HL-60/S4 treated with retinoic acid at 250 ng/mL for 4 days and 3 days (cell line): Measurements from ENCODE around the gene MCF2L2.

Experiments
- in situ Hi-C: fragments of 300-500 bp; cut with MboI; formaldehyde crosslinking; loops from 2 replicates; pipeline ENCODE4 v1.7.0; 2022; ENCODE audit warnings: low sequenced_read_pairs

MCF2L2 gene

GRCh38 chr3:183214277-183214612 is 214.2 kb downstream of the MCF2L2 start:
- in situ Hi-C loops = no loop called here

DNA sequence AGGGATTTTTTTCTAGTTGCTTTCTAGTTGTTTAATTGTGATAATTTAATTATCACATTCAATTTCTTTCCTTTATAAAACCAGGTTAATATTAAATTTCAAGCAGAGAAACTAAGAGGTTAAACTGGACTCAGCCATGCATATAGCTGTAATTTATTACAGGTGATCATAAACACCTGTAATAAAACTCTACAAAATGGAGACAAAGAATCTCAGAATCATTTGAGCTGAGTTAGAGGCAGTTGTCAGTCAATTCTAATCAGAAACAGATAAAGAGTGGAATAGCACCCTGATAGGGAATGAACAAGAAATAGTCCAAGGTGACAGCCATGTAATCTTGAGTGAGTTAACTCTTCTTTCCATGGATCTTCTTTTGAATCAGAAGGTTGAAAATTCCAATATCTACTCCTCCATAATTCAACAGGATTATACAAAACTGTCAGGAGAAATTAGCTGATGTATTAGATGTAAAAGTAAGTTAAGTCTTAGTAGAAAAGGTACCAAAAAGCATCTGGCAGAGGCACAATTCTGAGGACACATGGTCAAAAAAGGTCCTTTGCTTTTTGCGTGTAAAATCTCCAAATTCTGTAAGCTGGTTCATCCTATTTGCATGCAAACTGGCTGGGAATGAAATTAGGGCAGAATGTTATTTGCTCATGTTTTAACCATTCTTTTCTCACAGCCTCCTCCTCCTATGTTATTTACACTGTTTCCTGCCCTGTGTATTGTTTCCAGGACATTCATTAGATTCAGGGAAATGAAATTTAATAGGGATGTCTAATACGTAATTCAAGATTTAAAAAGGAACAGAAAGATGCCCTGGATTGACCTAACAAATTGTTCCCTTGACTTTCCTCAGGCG is 214.8 kb downstream of the MCF2L2 start:
- in situ Hi-C loops = no loop called here

DNA sequence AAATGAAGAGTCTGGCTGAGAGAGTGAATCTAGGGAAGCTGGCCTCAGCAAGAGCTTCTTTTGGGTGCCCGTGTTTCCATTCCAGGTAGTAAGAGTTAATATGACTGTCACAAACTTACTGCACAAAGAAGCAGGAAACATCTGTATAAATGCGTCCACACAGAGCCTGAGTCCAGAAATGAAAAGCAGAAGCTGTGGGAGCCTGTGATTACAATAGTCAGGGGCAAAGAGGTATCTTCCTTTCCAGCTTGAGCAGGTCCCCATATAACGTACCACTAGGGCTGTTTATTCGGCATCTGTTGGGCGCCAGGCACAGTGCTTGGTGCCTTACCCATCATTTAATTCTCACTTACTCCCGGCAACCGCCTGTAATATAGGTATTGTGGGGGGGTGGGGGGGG is 215.9 kb downstream of the MCF2L2 start:
- in situ Hi-C loops = no loop called here

GRCh38 chr3:183212096-183212495 is 216.3 kb downstream of the MCF2L2 start:
- in situ Hi-C loops = no loop called here

DNA sequence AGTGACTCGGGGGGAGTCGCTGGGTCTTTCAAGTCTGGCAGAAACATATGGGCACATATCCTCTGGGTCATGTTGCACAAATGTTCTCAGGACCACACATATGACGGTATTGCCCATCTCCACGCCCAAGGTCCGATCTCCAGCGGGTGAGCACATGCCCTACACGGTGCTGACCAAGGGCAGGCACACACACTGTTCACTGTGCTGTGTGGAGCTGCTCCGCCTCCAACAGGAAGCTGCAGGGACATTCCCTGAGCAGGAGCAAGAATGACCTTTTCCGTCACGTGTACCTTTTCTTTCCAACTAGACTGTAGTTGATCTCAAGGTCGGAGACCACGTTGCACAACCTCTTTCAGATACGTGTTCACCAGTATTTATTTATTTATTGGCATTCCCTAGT is 217.1 kb downstream of the MCF2L2 start:
- in situ Hi-C loops = no loop called here

DNA sequence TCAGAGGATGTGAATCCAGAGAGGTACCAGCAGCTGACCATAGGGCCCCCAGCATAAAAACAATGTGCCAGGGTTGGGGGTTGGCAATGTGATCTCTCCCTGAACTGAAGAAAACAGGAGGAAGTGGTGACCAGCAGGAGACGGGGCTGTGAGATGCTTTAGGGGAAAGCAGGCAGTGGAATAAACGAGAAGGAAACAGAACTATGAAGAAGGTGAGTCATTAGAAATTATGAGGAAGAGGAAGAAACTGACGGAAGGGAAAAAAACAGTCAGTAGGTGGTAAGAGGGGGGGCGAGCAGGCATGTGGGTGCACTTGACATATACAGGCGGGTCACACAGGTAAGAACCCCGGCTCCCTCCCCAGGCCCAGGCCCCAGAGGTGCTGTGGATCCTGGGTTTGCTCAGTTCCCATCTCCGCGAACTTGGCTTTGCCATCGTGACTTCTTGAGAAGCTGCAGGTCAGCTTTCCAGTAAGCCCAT is 217.5 kb downstream of the MCF2L2 start:
- in situ Hi-C loops = no loop called here

DNA sequence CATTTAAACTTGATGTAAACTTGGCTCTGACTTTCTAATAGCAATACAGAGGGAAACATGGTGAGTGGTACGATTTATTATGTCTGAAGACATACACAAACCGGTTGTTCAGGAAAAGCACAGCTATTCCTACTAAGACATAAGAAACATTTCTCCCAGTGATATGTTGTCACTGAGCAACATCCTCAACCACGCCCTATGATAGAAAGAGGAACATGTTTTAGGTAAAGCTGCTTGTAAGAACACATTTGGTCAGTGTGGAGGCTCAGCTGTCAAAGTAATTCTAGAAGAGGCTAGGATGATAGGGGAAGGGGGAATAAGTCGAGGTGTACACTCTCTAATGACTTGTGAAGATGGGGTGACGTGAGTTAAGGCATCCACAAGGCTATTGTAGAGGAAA is 218.1 kb downstream of the MCF2L2 start:
- in situ Hi-C loops = no loop called here

GRCh38 chr3:183208800-183209199 is 219.6 kb downstream of the MCF2L2 start:
- in situ Hi-C loops = no loop called here

DNA sequence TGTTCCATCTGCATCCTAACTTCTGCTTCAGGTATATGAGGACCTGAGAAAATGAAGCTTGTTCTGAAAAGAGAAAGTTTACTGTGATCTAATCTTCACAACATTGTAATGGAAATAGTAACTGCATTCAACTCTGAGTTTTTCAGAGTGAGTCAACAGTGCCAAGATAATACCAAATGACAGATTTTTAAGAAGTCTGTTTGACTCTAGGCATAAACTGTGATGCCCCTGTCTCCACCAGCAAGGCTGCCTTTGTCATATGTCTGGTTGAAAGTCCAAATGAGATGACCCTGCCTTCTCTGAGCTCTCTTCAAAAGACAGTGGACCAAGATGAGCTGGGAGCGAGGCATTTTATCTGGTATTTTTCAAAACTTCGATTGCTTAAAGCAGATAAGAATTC is 220.2 kb downstream of the MCF2L2 start:
- in situ Hi-C loops = no loop called here

- in situ Hi-C loops = no loop called here
Measured at GRCh38 chr3:183203670-183204069, 224.7 kb downstream of the MCF2L2 start.

DNA sequence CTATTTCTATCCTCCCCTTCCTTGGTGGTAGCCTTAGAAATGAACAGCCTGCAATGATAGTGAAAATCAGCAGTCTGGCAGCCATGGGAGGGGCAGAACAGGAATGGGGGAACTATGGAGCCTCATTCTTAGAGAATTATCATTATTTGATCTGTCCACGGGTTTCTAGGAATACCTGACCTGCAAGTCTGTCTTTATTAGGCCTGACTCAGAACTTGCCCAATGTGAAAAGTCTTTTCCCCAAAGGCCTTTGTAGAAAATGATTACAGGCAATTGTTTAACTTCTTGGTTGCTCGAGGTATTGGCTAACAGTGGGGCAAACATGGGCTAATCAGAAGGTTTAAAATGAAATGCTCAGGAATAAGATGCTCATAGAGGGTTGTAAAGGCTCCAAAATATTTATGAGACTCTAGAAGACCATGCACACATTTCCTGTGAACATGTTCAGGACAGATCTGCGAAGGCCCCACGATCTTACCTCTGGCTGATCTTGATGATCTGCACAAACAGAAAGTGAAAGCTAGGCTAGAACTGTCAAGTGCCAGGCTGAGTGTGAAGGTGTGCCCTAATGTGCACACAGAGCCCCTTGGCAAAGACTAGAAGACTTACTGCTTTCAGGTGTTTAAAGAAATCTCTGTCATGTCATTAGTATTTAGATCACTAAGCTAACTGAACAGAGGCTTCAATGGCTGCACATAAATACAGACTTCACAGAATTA is 226.3 kb downstream of the MCF2L2 start:
- in situ Hi-C loops = no loop called here

GRCh38 chr3:183198939-183199338 is 229.5 kb downstream of the MCF2L2 start:
- in situ Hi-C loops = no loop called here

DNA sequence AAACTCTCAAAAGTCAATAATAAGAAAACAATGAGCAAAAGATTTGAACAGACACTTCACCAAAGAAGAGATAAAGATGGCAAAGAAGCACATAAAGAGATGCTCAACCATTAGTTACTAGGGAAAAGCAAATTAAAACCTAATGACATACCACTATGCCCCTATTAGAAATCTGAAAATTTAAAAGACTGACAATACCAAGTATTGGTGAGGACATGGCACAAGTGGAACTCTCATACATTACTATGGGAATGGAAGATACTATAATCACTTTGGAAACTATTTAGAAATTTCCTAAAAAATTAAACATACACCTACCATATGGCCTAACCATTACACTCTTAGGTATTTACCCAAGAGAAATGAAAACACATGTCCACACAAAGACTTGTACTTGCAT is 230.7 kb downstream of the MCF2L2 start:
- in situ Hi-C loops = no loop called here

DNA sequence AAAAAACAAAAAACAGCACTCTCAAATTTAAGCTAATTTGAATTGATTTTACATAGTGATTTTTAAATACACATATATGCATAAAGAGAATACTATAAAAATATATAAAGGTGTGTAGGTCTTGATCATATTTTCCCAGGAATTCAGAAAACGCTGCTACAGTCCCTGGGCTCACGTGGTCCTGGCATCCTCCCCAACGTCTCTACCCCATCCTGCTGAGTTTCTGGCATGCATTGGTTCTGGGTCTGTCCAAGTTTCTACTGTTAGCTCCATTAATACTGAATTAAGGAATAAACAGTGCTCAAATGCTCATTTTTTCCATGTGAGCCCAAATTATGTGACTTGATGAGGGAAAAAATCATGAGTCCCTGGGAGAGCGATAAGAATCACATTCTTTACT is 233.2 kb downstream of the MCF2L2 start:
- in situ Hi-C loops = no loop called here

- in situ Hi-C loops = no loop called here
Measured at GRCh38 chr3:183193762-183194689, 234.4 kb downstream of the MCF2L2 start.

GRCh38 chr3:183192650-183193300 is 235.6 kb downstream of the MCF2L2 start:
- in situ Hi-C loops = no loop called here

DNA sequence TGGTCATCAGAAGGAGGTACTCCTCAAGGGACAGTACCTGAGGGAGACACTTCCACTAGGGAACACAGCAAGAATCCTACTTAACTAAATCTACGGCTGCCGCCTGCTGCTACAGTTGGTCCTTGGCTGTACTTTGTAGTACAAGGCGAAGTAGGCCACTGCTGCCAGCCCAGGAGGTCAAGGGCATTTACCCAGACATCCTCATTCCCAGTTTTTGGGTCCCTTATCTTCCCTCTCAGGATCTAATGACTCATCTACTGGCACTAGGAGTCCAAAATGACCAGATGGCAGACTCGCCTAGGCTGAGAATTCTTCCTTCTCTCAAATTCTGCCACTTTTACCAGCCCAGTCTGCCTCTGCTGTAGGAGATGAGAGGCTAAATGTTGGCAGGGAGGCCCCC is 238.8 kb downstream of the MCF2L2 start:
- in situ Hi-C loops = no loop called here

DNA sequence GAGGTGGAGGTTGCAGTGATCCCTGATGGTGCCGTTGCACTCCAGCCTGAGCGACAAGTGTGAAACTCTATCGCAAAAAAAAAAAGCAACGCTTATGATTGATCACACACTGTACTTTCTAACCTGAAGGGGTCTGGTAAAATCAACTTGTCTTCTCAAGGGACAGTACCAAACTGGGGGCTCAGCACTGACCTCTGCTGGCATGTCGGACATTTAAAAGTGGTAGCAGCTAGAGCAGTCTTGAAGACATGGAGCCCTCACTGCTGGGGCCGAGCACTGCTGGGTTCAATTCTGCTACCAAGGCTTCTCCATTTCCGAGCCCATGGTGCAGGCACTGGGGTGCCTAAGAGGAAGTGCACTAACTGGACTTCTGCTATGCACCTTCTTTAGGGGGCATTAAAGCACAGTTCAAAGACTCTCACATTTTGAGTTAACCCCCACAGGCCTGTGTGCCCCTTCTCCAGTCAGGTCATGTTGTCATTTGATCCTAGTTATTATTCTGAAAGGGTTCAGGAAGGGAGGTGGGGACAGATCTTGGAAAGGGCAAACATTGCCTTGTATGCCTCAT is 239.4 kb downstream of the MCF2L2 start:
- in situ Hi-C loops = no loop called here

GRCh38 chr3:183185696-183186095 is 242.7 kb downstream of the MCF2L2 start:
- in situ Hi-C loops = no loop called here
